Esophagus muscularis mucosa (tissue), 4 donors: ENCODE data around the gene DCTN5.

ENCODE experiments used
- EP300 ChIP-seq: sonication (generic); formaldehyde crosslinking; IDR thresholded peaks from one replicate; pipeline ENCODE4 v1.6.1; 2017; ENCODE audit warnings: antibody characterized with exemption
- POLR2A ChIP-seq: fragments of 450-650 bp; IDR thresholded peaks from one replicate; pipeline ENCODE4 v1.6.1; 2017; ENCODE audit warnings: antibody characterized with exemption, moderate library complexity, mild to moderate bottlenecking, low read depth
- TF ChIP-seq, protein P1 (sequence below), 3 experiments: fragments of 200-600 bp in 2 of 3; fragments of 450-650 bp in 1 of 3; sonication (generic) in 2 of 3; IDR thresholded peaks; one replicate each; pipeline ENCODE4 v1.5.1; 2017 to 2019; ENCODE audit warnings: antibody characterized with exemption in 3 of 3, mild to moderate bottlenecking in 2 of 3, moderate library complexity in 1 of 3

DNA sequence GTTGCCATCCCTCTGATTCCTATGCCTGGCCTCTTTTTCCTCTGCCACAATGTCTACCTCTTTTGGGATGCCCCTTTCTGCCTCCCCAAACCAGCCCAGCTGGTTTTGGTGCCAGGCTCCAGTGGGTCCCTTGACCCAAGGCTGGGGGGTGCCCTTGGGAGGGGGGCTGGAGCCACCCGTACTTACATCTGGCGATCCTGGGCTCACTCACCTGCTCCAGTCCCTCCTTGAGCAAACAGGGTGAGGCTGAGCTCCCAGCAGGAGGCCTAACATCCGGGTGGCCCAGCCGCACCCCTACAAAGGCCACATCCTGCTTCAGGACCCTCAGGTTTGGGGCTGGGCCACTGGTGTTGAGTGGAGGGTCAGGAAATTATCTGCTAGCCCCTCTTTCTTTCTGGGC, 70.5 kb downstream of the DCTN5 start:
- TF ChIP-seq, protein P1, sequence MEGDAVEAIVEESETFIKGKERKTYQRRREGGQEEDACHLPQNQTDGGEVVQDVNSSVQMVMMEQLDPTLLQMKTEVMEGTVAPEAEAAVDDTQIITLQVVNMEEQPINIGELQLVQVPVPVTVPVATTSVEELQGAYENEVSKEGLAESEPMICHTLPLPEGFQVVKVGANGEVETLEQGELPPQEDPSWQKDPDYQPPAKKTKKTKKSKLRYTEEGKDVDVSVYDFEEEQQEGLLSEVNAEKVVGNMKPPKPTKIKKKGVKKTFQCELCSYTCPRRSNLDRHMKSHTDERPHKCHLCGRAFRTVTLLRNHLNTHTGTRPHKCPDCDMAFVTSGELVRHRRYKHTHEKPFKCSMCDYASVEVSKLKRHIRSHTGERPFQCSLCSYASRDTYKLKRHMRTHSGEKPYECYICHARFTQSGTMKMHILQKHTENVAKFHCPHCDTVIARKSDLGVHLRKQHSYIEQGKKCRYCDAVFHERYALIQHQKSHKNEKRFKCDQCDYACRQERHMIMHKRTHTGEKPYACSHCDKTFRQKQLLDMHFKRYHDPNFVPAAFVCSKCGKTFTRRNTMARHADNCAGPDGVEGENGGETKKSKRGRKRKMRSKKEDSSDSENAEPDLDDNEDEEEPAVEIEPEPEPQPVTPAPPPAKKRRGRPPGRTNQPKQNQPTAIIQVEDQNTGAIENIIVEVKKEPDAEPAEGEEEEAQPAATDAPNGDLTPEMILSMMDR (IDR thresholded peaks at IDR 0.05) = no peak
- TF ChIP-seq POLR2A (no peak), EP300 (no peak)
